NCI-H748 (cell line): Measurements from ENCODE around the gene MLLT10.
A peak's percentile ranks its signal among the peaks of the same experiment; 100 is the strongest.
"Not testable (repeated sequence)": the region's sequence is repeated elsewhere in the genome, so short reads cannot be mapped to it uniquely, and the experiment has no call there.

ENCODE experiments used
- DNase-seq: peaks from one replicate; lab custom pipeline; 2025; ENCODE audit not compliant: unreplicated experiment; lab: John Stamatoyannopoulos, UW

MLLT10 gene

DNA sequence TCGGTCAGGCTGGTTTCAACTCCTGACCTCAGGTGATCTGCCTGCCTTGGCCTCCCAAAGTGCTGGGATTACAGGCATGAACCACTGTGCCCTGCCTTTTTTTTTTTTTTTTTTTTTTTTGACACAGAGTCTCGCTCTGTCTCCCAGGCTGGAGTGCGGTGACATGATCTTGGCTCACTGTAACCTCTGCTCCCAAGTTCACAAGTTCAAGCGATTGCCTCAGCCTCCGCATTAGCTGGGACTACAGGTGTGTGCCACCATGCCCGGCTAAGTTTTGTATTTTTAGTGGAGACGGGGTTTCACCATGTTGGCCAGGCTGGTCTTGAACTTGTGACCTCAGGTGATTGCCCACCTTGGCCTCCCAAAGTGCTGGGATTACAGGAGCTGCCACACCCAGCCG, 94.6 kb downstream of the MLLT10 start:
- DNase-seq, result not testable (repeated sequence)

DNA sequence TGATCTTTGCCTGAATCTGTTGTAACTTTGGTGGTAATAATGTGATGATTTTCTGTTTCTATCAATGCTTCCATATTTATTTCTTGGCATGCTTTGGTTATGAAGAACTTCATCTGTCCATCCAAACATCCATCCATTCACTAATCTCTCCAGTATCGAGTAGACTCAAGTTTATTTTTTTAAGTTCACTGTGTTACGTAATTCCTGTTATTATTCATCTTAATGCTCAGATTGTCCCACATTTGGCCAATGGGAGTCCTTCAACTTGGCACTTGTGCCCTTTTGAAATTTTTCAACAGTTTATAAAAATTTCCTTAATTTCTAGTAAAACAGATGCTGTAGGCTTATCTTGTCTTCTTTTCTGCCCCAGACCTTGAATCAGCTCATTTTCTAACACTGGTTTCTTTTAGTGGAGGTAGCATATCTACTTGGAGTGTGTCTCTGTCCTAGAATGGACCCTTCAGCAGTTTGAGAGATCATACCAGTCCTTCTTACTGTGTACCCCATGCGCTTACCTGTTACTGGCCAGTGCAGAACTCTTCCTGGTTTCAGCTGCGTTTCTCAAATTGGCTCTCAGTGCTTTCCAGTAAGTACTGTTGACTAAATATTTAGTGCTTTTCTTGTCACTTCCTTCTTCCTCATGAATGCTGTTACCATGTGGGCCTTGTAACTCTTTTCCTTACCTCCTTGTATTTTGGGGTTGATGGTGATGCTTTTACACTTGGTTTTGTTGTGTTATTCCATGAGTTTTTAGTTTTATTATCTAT, 100.8 kb downstream of the MLLT10 start:
- no peak for DNase-seq

DNA sequence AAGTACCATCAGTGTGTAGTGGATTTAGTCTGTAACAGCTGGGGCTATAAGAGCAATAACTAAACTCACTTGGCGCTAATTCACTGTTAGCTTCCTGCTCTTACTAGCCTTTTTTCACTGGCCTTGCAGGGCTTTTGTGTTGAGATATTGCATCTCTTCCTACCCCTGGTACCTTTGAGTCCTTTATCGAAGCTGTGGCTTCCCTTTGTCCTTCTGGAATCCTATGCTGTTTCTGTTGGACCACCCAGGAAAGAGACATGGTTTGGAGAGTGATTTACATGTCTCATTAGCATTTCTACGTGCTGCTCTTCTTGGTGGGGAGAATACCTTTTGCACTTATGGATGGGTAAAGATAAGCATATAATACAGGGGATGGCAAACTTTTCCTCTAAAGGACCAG, 103.8 kb downstream of the MLLT10 start:
- no peak for DNase-seq

DNA sequence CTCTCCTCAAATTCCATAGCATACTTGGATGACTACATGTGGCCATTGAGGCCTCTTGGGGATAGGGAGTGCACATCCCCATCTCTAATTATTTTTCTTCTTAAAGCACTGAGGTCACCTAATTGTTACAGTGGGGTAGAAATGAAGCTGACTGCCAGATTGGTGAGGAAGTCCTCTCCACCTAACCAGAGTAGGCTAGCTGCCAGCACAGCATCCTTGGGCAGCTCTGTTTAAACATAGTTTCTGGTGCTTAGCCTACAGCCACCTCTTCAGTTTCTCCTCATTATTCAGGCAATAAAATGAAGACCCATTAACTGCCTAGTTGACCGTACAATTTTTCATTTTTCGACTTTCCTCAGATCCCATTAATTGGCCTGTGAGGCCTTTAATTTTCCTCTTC, 104.6 kb downstream of the MLLT10 start:
- DNase-seq, result no peak

DNA sequence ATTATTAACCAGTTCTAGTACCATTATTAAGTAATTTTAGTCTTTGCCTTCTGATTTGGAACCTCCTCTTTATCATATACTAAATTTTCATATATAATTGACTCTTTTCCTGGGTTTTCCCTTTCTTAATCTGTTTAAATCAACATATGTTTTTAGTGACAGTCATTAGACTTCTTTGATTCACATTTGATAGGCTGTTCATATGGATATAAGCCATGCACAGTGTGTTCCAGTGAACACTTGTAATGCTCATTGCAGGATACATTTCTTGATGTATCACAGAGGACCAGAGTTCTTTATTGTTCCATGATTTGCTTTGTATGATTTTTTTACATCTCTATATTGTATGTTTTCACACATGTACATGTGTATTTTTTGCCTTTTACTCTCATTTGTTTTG, 114.0 kb downstream of the MLLT10 start:
- no peak for DNase-seq

DNA sequence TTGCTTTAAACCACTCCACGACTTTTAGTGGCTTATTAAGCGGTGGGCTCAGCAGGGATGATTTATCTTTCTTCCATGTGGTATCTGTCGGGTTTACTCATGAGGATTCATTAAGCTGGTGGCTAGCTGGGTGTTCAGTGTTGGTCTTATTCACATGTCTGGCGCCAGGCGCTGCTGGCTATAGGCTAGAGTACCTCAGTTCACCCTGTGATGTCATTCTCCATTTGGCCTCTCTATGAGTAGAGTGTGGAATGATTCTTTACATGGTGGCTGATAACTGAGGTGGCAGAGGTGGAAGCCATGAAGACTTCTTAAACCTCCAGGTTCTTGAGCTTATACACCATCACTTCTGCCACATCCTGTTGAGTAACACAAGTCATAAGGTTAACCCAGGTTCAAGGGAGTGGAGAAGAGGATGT, 115.4 kb downstream of the MLLT10 start:
- no peak for DNase-seq

DNA sequence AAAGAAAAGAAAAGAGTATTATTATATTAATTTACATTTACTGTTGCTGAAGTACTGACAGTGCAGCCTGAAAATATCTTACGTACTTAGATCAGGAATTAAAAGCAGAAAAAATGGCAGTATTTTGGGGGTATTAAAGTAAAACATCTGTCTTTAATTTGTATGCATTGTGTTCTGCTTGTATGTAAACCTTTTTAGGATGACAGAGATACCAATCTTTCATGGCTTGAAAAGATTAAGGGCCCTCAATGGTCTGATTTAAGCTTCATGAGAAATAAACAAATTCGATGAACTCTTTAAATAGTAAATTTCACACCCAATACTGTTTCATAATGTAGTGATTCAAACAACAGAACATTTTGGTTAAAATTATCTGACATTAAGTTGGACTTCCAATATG, 116.3 kb downstream of the MLLT10 start:
- DNase-seq, result no peak

DNA sequence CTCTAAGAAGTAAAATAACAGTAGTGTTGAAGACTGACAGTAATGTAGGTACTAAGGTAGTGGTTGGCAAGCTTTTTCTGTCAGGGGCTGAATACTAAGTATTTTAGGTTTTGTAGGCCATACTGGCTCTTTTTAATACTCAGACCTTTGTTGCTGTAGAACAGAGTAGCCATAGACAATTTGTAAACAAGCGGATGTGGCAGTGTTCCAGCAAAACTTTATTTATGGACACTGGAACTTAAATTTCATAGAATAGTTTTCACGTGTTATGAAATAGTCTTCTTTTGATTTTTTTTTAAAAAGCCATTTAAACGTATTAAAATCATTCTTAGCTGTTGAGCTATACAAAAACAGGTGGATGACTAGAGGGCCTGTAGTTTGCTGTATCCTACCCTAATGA, 121.2 kb downstream of the MLLT10 start:
- no peak for DNase-seq

DNA sequence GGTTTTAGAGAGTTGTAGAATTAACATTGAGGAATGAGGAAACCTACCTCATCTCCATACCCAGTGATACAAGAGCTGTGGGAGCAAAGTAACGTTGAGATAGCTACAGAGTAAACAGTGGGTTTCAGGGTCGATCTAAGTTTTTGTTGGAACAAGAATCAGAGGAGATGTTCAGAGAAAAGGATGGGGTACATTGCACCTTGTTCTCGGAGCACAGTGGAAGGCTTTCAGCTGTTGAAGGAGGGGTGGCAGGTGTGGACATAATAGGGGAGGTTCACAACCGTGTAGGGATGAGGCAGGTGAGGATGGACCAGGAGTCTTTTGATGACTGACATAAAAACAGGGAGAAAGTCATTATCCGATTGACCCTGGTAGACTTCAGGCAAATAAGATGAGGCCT, 121.7 kb downstream of the MLLT10 start:
- no peak for DNase-seq

DNA sequence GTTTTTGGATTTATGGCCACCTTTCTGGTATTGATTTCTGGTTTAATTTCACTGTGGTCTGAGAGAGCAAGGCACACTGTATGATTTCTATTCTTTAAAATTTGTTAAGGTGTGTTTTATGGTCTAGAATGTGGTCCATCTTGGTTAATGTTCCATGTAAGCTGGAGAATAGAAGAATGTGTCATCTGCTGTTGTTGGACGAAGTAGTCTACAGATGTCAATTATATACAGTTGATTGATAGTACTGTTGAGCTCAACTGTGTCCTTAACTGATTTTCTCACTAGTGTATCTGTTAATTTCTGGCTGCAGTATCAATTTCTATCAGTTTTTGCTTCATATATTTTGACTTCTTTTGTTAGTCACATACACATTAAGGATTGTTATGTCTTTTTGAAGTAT, 127.1 kb downstream of the MLLT10 start:
- DNase-seq, result no peak

DNA sequence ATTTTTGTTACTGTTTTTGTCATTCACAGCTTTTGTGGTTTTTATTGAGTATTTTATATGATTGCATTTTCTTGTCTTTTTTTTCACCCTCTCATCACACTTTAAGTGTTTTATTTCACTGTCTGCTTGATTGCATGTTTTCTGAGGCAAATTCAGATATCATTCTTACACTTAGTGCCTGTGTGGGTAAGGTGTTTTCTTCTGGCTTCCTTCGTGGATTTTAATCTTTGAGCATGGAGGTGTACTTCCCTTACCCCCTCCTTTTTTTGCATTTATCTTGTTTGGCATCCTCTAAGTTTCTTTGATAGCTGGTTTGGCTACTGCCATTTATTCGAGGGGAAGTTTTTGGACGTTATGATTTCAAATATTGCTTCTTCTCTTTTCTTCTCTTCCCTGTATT, 127.9 kb downstream of the MLLT10 start:
- no peak for DNase-seq

DNA sequence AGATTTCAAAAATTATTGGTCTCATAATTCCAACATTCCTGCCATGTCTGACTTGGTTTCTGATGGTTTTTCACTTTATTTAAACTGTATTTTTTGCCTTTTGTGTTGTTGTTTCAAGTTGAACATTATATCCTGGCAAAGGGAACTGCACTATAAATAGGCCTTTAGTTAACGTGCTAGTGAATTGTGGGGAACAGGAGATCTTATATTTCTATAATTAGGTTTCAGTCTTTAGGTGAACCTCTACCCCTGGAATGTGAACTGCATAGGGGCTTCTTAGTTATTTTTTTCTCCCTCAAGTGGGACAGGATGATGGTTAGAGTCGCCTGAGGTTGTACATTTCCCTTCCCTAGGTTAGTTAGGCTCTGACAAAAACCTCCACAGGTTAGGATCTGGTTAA, 128.6 kb downstream of the MLLT10 start:
- no peak for DNase-seq

DNA sequence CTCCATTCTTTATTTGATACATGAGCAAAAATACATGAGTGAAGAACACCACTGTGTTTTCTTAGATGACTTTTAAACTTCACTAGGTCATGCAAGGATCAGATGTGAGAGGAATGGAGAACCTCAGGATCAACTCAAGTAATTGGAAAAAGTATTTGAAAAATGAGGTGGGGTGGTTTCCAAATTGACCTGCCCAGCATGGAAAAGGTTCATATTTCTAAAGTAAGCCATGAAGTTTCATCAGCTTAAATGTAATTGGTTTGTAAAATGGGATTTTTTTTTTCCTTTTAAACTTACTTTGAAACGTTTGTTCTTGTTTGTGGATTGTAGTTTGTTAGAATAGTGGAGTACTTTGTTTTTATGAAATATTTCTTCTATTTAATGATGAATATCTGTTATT, 134.8 kb downstream of the MLLT10 start:
- DNase-seq, result no peak

DNA sequence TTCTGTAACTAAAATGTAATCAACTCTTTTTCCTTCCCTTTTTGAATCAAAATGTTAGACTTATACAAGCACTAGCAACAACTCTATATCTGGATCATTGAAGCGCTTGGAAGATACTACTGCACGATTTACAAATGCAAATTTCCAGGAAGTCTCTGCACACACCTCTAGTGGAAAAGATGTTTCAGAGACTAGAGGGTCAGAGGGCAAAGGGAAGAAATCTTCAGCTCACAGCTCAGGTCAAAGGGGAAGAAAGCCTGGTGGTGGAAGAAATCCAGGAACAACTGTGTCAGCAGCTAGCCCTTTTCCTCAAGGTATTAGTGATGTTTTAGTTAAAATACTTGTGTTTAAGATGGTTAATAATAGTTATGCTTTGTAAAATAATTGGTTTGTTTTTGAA, 136.4 kb downstream of the MLLT10 start:
- DNase-seq, result no peak

DNA sequence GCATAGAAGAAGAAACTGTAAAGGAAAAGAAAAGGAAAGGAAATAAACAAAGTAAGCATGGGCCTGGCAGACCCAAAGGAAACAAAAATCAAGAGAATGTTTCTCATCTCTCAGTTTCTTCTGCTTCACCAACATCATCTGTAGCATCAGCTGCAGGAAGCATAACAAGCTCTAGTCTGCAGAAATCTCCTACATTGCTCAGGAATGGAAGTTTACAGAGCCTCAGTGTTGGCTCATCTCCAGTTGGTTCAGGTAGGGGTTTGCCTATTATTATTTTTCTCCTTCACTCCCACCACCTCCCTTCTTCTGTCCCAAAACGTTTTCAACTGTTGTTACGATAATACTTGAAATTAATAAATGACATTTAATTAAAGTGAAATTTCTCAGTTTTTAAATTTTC, 139.6 kb downstream of the MLLT10 start:
- no peak for DNase-seq

DNA sequence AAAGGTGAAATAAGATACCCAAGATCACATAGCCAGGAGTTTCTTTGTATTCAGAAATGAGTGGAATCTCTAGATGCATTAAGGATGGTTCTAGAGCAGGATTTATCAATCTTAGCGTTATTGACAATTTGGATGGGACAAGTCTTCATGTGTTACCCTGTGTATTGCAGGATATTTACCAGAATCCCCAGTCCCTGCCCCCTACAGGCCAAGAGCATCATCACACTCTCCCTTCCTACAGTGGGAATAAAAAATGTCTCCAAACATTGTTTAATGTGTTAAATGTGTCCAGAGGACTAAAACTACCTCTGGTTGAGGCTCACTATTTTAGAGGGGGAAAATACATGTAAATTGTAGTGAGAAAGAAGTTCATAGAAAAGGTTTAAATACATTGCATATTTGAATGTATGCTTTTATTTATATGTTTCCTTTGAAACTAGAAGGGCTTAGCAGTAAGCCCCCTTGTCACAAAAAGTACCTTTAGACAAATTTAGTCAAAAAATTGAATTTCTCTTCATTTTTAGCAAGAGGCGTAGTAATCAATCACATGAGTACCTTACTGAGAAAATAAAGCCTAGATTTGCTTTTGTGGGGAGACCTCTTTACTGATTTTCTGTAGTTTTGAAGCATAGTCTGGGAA, 141.2 kb downstream of the MLLT10 start:
- DNase-seq, result peak; percentile 19

DNA sequence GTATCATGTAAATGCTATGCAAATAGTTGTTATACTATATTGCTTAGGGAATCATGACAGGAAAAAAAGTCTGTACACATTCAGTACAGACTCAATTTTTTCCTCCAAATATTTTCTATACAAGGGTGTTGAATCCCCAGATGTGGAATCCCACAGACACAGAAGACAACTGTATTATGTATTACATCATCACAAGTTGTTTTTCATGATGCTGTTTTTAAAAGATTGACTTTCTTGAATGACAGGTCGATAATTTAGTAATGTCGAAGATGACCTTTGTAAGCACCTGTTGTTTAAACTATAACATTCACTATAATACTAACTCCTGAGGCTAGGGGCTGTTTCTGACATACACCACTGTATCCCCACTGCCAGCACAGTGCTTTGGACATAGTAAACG, 143.5 kb downstream of the MLLT10 start:
- no peak for DNase-seq

DNA sequence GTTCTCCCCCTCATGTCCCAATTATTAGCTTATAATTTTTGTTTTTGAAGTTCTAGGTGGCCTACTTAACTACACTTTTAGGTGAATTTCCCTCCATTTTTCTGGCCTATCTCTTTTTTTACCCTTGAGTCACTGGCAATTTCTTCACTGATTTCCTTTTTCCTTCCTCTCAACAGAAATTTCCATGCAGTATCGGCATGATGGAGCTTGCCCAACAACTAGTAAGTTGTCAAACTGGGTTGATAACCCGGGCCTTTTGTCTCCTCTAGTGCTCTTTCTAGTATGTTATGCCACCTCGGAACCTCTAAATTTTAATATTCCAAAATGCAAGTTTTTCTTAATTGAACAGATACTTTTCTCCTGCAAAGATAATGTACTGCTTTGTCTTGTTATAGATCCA, 147.1 kb downstream of the MLLT10 start:
- no peak for DNase-seq

DNA sequence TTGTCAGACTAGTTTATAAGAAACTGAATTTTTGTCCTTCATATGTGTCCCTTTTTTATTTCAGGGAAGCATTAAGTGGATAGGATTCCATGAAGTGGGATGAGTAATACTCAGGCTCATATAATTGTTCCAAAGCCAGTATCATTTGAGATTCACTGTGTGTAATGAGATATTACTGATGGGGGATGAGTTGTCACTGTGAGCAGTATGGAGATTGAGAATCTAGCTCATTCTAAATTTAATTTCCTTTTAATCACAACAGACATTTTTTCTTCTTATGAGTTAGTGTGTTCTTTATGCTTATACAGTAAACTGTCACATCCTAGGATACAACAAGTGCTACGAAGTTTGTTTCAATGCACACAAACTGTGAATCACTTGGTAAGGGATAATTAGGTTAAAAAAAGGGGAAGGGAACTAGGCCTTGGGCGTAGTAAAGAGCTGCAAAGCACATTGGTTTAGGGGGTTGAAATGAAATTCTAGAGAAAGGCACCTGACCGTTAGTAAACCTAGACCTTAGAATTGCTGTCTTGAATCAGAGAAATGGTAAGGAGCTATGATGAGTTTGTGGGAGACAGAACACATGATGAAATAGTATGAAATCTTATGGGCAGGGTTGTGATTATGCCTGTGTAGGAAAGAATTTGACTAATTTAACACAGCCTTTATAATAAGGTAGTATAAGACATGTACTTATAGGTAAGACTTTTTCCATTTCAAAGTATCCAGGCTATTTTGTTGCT, 153.4 kb downstream of the MLLT10 start:
- DNase-seq, result no peak

DNA sequence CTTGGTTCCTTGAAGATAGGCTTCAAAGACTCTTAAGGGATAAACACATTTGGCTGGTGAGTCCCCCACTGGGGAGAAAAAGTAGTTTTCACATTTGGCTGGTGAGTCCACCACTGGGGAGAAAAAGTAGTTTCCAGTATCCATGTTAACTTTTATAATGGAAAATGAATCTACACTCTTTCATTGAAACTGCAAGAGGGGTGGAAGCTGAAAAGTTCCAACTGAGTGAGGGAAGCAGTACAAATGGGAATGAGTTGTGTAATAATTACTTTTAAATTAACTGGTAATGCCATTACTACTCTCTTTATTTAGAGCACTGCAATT, 153.9 kb downstream of the MLLT10 start:
- DNase-seq, result no peak

DNA sequence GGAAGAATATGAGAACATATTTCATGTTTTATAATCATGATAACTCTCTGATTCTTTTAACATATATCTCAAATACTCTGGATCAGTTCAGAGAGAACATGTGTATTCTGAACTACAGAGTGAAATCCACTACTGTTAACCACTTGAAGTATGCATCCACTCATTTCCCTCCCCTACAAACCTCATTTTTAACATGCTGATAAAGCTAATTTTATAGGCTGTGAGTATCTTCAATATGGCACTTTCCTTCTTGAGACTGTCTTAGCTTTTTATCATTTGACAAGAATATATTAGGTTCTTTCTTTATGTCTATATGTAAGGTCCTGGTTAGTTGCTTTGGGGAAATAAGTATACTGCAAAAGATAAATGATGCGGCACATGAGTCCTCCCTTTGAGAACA, 154.8 kb downstream of the MLLT10 start:
- DNase-seq, result no peak

DNA sequence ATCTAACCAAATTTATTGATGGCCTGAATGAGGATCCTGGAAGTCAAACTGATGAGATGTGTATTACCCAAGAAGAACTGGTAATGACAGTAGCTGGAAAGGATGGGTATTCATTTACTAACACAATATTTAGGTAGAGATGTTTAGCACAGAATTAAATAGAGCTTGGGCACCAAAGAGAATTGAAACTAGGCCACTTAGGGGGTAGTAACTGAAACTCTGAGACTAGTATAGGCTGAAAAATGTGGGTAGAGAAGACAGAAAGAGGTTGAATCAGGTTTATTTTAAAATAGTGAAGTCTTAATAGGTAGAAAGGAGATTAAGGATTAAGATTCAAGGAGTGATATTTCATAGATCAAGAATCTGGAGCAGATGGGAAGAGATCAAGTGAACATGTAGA, 155.8 kb downstream of the MLLT10 start:
- no peak for DNase-seq
